ENCODE results near the gene MYO7B.

GRCh38 chr2:127680706-127681287 lies 145.3 kb downstream of the MYO7B start:
- TF ChIP-seq ZFP30 (CRISPR knock-in tag; IDR thresholded peaks at IDR 0.05) = no peak
- TF ChIP-seq ZFP3 (CRISPR knock-in tag; IDR thresholded peaks at IDR 0.05) = no peak
- no peak for TF ChIP-seq OSR1 (CRISPR knock-in tag; IDR thresholded peaks at IDR 0.05)

Measured in SK-N-SH treated with all-trans-retinoic acid at 6 μM for 48 hours (cell line).